IPS-20b (cell line): Measurements from ENCODE around the gene CHTF18.

Experiments
- H3K27ac ChIP-seq: one replicate; pipeline ENCODE4 v1.5.1; 2013; ENCODE audit warnings: low read length
- H3K27me3 ChIP-seq: 2 replicates; pipeline ENCODE4 v1.6.1; 2013; ENCODE audit warnings: mild to moderate bottlenecking, low read length, inconsistent platforms; ENCODE audit not compliant: insufficient read depth
- H3K36me3 ChIP-seq: 2 replicates; pipeline ENCODE4 v1.6.1; 2013; ENCODE audit warnings: low read depth, mild to moderate bottlenecking, inconsistent platforms, low read length, moderate library complexity; ENCODE audit not compliant: insufficient read depth
- H3K4me1 ChIP-seq: 2 replicates; pipeline ENCODE4 v1.6.1; 2013; ENCODE audit warnings: mild to moderate bottlenecking, control low read depth, inconsistent platforms, low read length, moderate library complexity; ENCODE audit not compliant: insufficient read depth
- H3K4me3 ChIP-seq: 2 replicates; pipeline ENCODE4 v1.5.1; 2013; ENCODE audit warnings: mild to moderate bottlenecking, low read length, inconsistent platforms
- H3K9ac ChIP-seq: 2 replicates; pipeline ENCODE4 v1.6.1; 2013; ENCODE audit warnings: low read depth, mild to moderate bottlenecking, inconsistent platforms, low read length, moderate library complexity
- H3K9me3 ChIP-seq: 2 replicates; pipeline ENCODE4 v1.6.1; 2013; ENCODE audit warnings: mild to moderate bottlenecking, low read depth, low read length, inconsistent platforms; ENCODE audit not compliant: insufficient read depth

Gene CHTF18

DNA sequence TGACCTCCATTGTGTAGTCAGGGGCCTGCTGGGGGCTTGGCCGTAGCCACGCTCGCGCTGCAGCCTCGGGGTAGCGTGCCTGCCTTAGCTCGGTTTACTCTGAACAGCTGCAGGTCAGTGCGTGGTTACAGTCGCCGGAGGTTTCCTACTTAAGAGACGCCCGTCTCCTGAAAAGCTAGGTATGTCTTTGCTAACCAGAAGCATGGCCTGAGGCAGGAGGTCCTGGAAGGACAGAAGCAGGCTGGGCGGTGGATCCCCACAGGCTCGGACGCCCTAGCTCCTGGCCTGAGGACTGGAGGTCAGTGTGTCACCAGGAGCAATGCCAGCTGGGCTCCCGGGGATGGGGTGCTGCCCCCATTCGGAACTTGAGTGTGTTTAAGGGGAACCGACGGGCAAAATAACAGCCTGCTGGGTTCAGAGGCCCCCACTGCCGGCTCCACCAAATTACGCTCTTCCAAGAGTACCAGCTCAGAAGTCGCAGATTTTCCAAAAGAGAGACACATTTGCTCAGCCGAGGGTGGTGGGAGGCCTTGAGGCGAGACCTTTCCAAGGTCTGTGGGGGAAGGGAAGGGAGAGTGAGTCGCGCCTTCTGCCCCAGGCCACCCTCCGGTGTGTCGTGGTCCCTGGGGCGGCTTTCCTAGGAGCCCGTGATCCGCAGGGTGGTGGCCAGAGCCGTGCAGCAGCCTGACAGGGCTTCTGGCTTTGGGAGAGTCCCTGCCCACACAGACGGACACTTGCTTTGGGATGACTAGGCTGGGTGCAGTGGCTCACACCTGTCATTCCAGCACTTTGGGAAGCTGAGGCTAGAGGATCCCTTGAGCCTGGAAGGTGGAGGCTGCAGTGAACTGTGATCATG is 16.0 kb downstream of the CHTF18 start:
- H3K4me1 ChIP-seq, result peaks cover 3% of the 10 kb centered on the region; the same call in 1 of the 2 replicates
- H3K27ac ChIP-seq, result no peak overlapping the region
- H3K9me3 ChIP-seq, result no peaks in the 10 kb centered on the region
- H3K27me3 ChIP-seq, result peaks cover 65% of the 10 kb centered on the region
- H3K36me3 ChIP-seq, result no peaks in the 10 kb centered on the region
- H3K9ac ChIP-seq, result no peak overlapping the region
- H3K4me3 ChIP-seq, result no peak overlapping the region

DNA sequence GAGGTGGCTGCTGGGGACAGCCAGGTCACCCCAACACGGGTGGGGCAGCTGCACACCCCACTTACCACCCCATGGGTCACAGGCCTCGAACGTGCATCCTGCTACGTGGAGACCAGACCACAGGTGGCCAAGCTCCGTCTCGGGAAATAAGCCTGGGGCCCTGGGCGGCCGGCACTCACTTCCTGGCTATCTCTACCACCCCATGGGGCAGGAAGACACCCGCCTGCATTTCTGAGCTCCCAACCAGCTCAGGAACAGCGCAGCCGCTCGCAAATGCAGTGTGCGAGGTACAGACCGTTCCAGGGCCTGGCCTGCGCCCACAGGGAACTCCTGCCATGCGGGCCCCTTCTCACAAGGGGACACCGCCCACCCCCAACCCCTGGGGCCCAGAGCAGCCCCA is 17.1 kb downstream of the CHTF18 start:
- Histone ChIP-seq H3K4me3 (no peak overlapping the region), H3K27ac (no peak overlapping the region), H3K27me3 (peaks cover 58% of the 10 kb centered on the region), H3K9me3 (no peaks in the 10 kb centered on the region), H3K36me3 (no peaks in the 10 kb centered on the region), H3K9ac (no peak overlapping the region), H3K4me1 (peaks cover 3% of the 10 kb centered on the region; the same call in 1 of the 2 replicates)

DNA sequence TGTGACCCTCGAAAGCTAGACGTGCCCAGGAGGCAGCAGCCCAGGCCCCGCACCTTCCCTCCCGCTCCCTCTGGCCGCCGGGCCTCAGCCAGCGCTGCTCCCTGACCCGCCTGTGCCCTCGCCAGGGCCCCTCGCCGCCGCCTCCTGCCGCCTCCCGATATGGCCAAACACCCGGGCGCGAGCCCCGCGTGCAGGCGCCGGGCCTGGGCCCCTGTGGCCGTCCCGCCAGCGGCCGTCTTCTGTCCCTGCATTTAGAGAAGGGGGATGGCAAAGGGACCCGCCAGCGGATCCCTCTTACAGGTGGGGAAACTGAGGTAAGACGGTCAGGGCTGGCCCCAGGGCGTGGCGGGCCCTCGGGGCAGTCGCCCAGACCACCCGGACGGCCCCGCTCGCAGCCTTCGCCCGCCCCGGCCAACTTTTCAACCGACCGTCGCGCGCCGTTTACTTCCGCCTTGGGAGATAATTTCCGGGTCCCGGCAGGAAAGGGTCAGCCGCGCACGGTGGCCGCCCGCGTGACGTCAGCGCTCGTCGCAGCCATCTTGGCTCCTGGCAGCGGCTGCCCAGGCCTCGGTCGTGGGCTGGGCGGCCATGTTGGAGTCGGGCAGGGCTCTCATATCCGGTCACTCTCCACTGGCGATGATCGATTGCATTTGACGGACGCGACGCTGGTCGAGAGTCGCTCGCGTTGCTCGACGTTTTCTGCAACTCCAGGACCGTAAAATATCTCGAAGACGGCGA is 19.1 kb downstream of the CHTF18 start:
- Histone ChIP-seq H3K4me3 (peak overlapping the region; percentile 92), H3K27ac (no peak overlapping the region), H3K36me3 (no peaks in the 10 kb centered on the region), H3K9ac (peak overlapping the region; percentile 83), H3K9me3 (no peaks in the 10 kb centered on the region), H3K27me3 (peaks cover 44% of the 10 kb centered on the region), H3K4me1 (peaks cover 3% of the 10 kb centered on the region; the same call in 1 of the 2 replicates)

DNA sequence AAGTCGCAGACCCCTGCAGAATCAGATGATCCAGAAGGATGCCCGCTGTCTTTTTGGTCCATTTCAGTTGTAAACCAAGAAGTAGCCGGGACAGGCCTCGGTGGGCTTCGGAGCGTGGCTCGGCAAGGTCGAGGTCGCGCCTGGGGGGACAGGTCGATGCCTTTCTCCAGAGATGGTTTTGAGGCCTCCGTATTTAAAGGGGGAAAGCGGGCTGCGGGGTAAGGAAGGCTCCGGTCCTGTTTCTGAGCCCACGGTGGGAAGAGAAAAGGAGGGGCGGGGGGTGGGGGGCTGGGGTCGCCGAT is 19.6 kb downstream of the CHTF18 start:
- Histone ChIP-seq H3K36me3 (no peaks in the 10 kb centered on the region), H3K27me3 (peaks cover 44% of the 10 kb centered on the region), H3K4me3 (peak overlapping the region; percentile 92), H3K9ac (peak overlapping the region; percentile 83; the same call in 1 of the 2 replicates), H3K27ac (no peak overlapping the region), H3K4me1 (peaks cover 3% of the 10 kb centered on the region; the same call in 1 of the 2 replicates), H3K9me3 (no peaks in the 10 kb centered on the region)

DNA sequence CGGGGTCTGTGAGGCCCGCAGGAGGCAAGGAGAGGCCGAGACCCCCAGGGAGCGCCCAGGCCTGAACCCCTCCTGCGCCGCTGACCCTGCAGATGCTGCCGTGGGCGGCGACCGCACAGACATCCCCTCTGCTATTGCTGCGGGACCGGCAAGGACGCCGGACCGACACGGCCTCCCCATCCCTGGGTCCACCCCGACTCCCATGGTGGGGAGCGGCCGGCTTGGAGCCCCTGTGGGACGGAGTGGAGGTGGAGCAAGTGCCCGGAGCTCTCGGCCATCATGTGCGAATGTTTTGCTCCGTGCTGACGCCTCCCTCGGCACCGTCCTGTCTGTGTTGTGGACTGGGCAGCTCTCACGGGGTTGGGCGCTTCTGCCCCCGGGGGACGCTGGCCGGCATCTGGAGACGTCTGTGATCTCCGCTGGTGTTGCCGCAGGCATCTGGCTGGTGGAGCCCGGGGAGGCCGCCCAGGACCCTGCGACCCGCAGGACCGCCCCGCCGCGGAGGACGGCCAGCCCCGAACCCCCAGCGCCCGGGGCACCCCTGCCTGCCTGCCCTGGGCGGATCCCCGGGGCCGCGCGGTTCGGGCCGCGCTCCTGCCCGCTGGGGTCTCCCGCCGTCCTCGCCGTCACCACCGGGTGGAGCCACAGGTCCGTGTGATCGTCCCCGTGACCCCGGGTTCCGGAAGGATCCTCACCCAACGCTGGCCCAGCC is 24.9 kb downstream of the CHTF18 start:
- H3K36me3 ChIP-seq, result no peaks in the 10 kb centered on the region
- H3K27ac ChIP-seq, result no peak overlapping the region
- peaks cover 2% of the 10 kb centered on the region; the same call in 1 of the 2 replicates for H3K4me1 ChIP-seq
- peaks cover 25% of the 10 kb centered on the region for H3K27me3 ChIP-seq
- H3K9me3 ChIP-seq, result no peaks in the 10 kb centered on the region
- H3K4me3 ChIP-seq, result peak overlapping the region; percentile 56; the same call in 1 of the 2 replicates
- H3K9ac ChIP-seq, result no peak overlapping the region

DNA sequence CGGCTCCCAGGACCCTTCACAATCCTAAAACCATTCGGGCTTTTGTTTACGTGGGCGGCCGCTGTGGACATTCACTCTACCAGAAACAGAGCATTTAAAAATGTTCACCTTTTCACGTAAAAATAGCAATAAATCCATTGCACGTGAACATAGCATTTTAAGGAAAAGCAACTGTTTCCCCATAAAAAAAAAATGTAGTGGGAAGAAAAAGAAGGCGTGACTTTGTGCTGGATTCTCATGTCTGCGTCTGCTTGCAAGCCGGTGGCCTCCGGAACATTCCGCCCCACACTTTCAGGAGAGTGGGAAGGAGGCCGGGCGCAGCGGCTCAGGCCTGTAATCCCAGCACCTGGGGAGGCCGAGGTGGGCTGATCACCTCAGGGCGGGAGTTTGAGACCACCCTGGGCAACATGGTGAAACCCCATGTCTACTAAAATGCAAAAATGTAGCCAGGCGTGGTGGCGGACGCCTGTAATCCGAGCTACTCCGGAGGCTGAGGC is 25.5 kb downstream of the CHTF18 start:
- Histone ChIP-seq H3K36me3 (no peaks in the 10 kb centered on the region), H3K27me3 (peaks cover 21% of the 10 kb centered on the region), H3K4me1 (no peaks in the 10 kb centered on the region; the same call in 1 of the 2 replicates), H3K27ac (no peak overlapping the region), H3K9ac (no peak overlapping the region), H3K4me3 (peak overlapping the region; percentile 56; the same call in 1 of the 2 replicates), H3K9me3 (no peaks in the 10 kb centered on the region)

DNA sequence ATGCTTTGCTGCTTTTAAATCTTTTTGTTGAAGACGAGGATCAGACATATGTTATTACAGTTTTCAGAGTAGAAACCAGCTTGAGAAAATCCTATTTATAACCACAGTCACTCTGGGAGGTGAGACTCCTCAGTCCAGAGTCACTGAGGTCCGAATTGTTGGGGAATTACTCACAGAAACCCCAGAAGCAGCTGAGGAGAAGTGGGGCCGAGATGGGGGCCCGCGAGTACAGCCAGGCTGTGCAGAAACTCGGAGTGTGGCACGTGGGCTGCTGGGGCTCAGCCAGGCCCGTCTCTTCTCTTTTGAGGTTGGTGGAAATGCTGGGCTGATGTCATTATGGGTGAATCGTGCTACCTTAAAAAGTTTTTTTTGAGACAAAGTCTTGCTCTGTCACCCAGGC is 26.6 kb downstream of the CHTF18 start:
- Histone ChIP-seq H3K36me3 (no peaks in the 10 kb centered on the region), H3K4me3 (no peak overlapping the region), H3K4me1 (no peaks in the 10 kb centered on the region; the same call in 1 of the 2 replicates), H3K27ac (no peak overlapping the region), H3K9me3 (no peaks in the 10 kb centered on the region), H3K27me3 (peaks cover 21% of the 10 kb centered on the region), H3K9ac (no peak overlapping the region)

DNA sequence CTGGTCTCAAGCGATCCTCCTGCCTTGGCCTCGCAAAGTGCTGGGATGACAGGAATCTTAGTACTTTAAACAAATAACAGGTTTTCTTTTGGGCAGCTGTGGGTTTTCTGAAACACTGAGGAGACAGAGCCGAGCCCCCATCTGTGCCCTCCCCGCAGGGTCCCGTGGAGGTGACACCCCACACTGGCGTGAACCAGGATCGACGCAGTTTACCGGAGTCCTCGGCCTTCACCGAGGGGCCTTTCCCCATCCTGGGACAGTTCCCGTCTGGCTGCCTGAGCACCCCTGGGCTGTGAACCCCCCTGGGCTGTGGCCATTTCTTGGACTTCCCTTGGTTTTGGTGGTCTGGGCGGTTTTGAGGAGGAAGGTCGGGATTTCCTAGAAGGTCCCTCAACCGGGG is 27.4 kb downstream of the CHTF18 start:
- H3K27ac ChIP-seq, result no peak overlapping the region
- peaks cover 21% of the 10 kb centered on the region for H3K27me3 ChIP-seq

DNA sequence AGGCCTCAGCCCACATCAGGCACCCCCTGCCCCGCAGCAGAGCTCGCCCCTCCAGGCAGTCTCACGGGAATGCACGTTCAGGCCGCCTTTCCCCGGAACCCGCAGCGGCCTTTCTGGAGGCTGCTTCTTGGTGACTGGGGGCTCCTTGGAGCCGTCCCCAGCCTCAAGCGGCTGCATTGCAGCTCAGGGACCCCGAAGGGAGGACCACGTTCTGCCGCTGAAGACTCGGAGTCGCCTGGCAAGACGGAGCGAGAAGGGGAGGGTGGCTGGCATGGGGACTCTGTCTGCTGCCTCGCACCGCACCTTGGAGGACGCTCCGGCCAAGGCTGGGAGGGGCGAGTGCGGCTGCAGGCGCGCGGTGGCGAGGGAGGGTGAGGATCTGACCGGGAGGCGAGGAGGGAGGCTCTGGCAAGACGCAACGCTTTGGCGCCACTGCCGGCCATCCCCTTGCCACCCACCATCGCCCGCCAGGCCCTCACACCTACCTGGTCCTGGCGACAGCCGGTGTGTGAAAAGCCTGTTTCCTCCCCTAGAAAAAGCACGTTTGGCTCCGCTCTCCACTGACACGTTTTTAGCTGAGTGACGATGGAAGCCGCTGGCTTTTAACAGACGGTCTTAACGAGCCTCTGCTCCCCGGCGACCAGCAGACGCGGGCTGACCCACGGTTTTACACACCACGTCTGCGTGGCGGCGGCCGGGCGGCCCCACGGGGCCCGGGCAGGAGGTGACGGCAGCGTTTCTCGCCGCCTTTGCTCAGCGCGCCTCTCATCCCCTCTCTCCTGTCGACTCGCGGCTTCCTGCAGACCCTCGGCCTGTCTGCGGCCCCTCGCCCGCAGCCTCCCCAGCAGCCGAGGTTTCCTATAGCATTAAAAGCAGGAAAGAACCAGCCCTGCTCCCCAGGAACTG is 28.8 kb downstream of the CHTF18 start:
- no peaks in the 10 kb centered on the region; the same call in 1 of the 2 replicates for H3K4me1 ChIP-seq
- no peaks in the 10 kb centered on the region for H3K36me3 ChIP-seq
- H3K27me3 ChIP-seq, result peaks cover 17% of the 10 kb centered on the region
- H3K9ac ChIP-seq, result no peak overlapping the region
- H3K9me3 ChIP-seq, result no peaks in the 10 kb centered on the region
- H3K27ac ChIP-seq, result no peak overlapping the region
- H3K4me3 ChIP-seq, result no peak overlapping the region

More for the DNA sequence above, 27.4 kb downstream of the CHTF18 start:
- H3K4me1 ChIP-seq, result no peaks in the 10 kb centered on the region; the same call in 1 of the 2 replicates
- no peaks in the 10 kb centered on the region for H3K9me3 ChIP-seq
- H3K4me3 ChIP-seq, result no peak overlapping the region
- H3K36me3 ChIP-seq, result no peaks in the 10 kb centered on the region
- no peak overlapping the region for H3K9ac ChIP-seq

DNA sequence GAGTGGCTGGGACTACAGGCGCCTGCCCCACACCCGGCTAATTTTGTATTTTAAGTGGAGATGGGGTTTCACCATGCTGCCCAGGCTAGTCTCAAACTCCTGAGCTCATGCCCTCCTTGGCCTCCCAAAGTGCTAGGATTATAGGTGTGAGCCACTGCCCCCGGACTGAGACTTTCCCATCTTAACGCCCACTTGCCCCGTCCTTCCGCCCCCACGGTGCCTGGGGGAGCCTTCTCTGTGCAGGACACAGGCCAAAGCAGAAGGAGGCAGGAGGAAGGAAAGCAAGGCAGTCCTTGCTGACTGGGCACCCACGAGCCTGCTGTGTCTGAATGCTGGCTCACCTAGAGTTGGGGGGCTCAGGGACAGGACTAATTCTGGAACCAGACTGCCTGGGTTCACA is 29.7 kb downstream of the CHTF18 start:
- Histone ChIP-seq H3K27me3 (peaks cover 8% of the 10 kb centered on the region), H3K27ac (no peak overlapping the region)

More for the DNA sequence above, 29.7 kb downstream of the CHTF18 start:
- Histone ChIP-seq H3K4me1 (no peaks in the 10 kb centered on the region; the same call in 1 of the 2 replicates), H3K9me3 (no peaks in the 10 kb centered on the region), H3K4me3 (no peak overlapping the region), H3K9ac (no peak overlapping the region), H3K36me3 (no peaks in the 10 kb centered on the region)
